Keratinocyte (primary cell): ENCODE measurements around the gene CAMP.

ENCODE experiments used
- EZH2 ChIP-seq: IDR thresholded peaks from one replicate; pipeline ENCODE4 v1.6.1; 2012; ENCODE audit warnings: inconsistent platforms, mild to moderate bottlenecking, low read length, moderate library complexity
- TF ChIP-seq, protein P1 (sequence below), 3 experiments: IDR thresholded peaks in 1 of 3; conservative IDR thresholded peaks in 1 of 3; optimal IDR thresholded peaks in 1 of 3; 2 replicates in 2 of 3; 3 replicates in 1 of 3; pipeline versions ENCODE3 to v1.5.1; 2011; ENCODE audit warnings: low read length in 3 of 3, mild to moderate bottlenecking in 3 of 3, moderate library complexity in 2 of 3, control low read depth in 1 of 3, inconsistent platforms in 1 of 3; ENCODE audit not compliant: insufficient read depth in 2 of 3; ENCODE audit errors: extremely low read depth in 1 of 3

GRCh38 chr3:48244461-48244860 lies 21.2 kb downstream of the CAMP start:
- TF ChIP-seq, protein P1, sequence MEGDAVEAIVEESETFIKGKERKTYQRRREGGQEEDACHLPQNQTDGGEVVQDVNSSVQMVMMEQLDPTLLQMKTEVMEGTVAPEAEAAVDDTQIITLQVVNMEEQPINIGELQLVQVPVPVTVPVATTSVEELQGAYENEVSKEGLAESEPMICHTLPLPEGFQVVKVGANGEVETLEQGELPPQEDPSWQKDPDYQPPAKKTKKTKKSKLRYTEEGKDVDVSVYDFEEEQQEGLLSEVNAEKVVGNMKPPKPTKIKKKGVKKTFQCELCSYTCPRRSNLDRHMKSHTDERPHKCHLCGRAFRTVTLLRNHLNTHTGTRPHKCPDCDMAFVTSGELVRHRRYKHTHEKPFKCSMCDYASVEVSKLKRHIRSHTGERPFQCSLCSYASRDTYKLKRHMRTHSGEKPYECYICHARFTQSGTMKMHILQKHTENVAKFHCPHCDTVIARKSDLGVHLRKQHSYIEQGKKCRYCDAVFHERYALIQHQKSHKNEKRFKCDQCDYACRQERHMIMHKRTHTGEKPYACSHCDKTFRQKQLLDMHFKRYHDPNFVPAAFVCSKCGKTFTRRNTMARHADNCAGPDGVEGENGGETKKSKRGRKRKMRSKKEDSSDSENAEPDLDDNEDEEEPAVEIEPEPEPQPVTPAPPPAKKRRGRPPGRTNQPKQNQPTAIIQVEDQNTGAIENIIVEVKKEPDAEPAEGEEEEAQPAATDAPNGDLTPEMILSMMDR (optimal IDR thresholded peaks at IDR 0.05 in 1 of 3, IDR thresholded peaks at IDR 0.05 in 1 of 3, conservative IDR thresholded peaks at IDR 0.05 in 1 of 3; ENCODE audit: extremely low read depth in 1 of 3, insufficient read depth in 2 of 3, low read length in 3 of 3): no peak
- no peak for TF ChIP-seq EZH2
